ENCODE results near the gene HEXB.

HEXB gene

DNA sequence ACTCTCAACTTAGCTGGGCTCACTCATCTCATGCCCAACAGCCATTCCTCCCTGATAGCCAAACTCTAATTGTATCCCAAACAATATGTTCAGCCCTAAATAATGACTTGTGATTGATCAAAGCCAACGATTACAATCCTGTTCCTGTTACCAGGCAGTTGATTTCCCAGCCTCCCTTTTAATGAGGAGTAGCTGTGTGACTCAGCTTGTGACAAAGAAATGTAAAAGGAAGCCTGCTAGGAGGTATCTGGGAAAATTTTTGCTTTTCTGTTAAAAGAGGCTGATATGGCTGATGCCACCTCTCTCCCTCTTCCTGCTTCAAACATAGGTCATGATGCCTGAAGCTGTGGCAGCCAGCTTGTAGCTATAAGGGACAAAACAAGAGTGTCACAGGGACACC lies 24.9 kb upstream of the HEXB start:
- H3K27me3 ChIP-seq: peaks cover 0 to 12% of the 10 kb centered on the region in 2 donors
- no peaks in the 10 kb centered on the region for H3K36me3 ChIP-seq
- TF ChIP-seq, protein P1, sequence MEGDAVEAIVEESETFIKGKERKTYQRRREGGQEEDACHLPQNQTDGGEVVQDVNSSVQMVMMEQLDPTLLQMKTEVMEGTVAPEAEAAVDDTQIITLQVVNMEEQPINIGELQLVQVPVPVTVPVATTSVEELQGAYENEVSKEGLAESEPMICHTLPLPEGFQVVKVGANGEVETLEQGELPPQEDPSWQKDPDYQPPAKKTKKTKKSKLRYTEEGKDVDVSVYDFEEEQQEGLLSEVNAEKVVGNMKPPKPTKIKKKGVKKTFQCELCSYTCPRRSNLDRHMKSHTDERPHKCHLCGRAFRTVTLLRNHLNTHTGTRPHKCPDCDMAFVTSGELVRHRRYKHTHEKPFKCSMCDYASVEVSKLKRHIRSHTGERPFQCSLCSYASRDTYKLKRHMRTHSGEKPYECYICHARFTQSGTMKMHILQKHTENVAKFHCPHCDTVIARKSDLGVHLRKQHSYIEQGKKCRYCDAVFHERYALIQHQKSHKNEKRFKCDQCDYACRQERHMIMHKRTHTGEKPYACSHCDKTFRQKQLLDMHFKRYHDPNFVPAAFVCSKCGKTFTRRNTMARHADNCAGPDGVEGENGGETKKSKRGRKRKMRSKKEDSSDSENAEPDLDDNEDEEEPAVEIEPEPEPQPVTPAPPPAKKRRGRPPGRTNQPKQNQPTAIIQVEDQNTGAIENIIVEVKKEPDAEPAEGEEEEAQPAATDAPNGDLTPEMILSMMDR (IDR thresholded peaks at IDR 0.05): no peak
- H3K27ac ChIP-seq: no peak overlapping the region
- no peak overlapping the region for H3K4me3 ChIP-seq
- H3K9me3 ChIP-seq: no peaks in the 10 kb centered on the region
- intact Hi-C loops (cut with DNase I; ENCODE audit: low total_unique reads): no loop called here
- H3K4me1 ChIP-seq: no peaks in the 10 kb centered on the region
- no peak for DNase-seq

DNA sequence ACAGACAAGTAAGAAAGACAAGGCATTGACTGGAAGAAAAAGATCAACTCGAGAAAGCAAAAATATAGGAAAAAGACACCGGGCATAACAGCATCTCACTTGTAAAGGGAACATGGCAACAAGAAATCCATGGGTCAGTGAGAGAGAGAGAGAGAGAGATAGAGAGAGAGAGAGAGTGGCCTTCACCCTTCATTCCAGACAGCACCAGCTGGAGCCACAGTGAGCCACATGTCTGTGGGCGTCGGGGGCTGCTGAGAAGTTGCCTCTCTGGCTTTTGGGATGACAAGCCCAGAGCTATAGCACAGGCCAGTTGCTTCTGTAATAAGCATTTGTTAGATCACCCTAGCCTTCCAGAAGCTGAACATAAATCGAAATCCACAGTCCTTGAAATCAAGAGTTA lies 24.2 kb upstream of the HEXB start:
- Histone ChIP-seq H3K27ac (no peak overlapping the region), H3K36me3 (no peaks in the 10 kb centered on the region), H3K4me3 (no peak overlapping the region), H3K4me1 (no peaks in the 10 kb centered on the region), H3K9me3 (no peaks in the 10 kb centered on the region), H3K27me3 (peaks cover 0 to 12% of the 10 kb centered on the region in 2 donors)
- DNase-seq: no peak
- intact Hi-C loops (cut with DNase I; ENCODE audit: low total_unique reads): no loop called here
- TF ChIP-seq, protein P1 (IDR thresholded peaks at IDR 0.05): no peak

DNA sequence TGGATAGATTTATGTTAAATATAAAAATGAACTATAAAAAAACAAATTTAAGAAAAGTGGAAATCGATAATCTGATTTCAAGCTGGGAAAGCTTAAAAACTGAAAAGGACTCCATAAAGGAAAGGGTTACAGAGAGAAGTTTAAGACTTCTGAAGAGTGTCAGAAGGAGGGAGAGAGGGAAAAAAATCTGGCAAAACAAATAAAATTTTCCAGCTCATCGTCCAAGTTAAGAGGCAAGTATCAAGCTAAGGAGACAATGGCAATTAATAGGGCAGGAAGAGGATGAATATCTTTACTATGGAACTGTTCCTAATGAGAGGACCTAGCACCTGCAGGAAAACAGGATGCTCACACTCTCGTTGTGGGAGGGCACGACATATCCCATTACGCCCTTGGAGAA lies 20.5 kb upstream of the HEXB start:
- no peaks in the 10 kb centered on the region for H3K4me1 ChIP-seq
- H3K4me3 ChIP-seq: no peak overlapping the region
- no peak for DNase-seq
- peaks cover 0 to 14% of the 10 kb centered on the region in 2 donors for H3K27me3 ChIP-seq
- H3K9me3 ChIP-seq: no peaks in the 10 kb centered on the region
- TF ChIP-seq, protein P1 (IDR thresholded peaks at IDR 0.05): no peak
- H3K36me3 ChIP-seq: no peaks in the 10 kb centered on the region
- H3K27ac ChIP-seq: no peak overlapping the region
- intact Hi-C loops (cut with DNase I; ENCODE audit: low total_unique reads): no loop called here

DNA sequence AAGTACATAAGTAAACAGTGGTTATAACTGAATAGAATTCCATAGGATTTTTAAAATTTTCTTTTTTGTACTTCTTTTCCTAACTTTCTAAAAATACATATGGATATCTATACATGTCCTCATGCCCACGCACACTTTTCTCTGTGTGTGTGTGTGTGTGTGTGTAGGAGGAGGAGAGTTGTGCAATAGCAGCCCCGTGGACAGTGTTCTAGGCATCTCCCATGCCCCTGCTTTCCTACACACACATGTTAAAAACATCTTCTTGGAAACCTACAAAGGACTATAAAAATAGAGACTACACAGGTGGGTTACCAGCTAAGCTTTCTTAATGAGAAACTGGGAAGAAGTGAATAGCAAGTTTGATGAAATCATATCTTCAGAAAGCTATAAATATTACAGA lies 19.8 kb upstream of the HEXB start:
- Histone ChIP-seq H3K4me3 (no peak overlapping the region), H3K36me3 (no peaks in the 10 kb centered on the region), H3K27ac (no peak overlapping the region), H3K4me1 (no peaks in the 10 kb centered on the region), H3K9me3 (no peaks in the 10 kb centered on the region), H3K27me3 (peaks cover 0 to 14% of the 10 kb centered on the region in 2 donors)
- intact Hi-C loops (cut with DNase I; ENCODE audit: low total_unique reads): no loop called here
- no peak for DNase-seq
- TF ChIP-seq, protein P1 (IDR thresholded peaks at IDR 0.05): no peak

DNA sequence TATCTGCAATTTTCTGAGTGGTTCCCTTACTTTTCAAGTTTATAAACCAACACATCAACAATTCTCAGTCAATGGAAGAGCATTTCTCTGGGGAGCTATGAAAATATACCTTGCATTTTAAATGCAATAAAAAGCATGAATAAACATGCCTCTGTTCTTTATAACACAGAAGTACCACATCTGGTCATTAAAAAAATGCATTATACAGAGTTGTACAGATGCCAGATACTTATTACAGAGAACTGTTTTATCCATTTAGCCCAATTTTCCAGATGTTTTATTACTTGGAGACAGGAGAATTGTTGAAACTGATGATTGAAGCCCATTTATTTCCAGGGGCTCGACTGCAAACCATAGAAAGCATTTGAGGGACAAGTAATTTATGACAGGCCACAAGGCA lies 19.2 kb upstream of the HEXB start:
- intact Hi-C loops (cut with DNase I; ENCODE audit: low total_unique reads): no loop called here
- H3K4me3 ChIP-seq: no peak overlapping the region
- H3K27me3 ChIP-seq: peaks cover 0 to 14% of the 10 kb centered on the region in 2 donors
- TF ChIP-seq, protein P1 (IDR thresholded peaks at IDR 0.05): no peak
- DNase-seq: no peak
- no peaks in the 10 kb centered on the region for H3K36me3 ChIP-seq
- H3K9me3 ChIP-seq: no peaks in the 10 kb centered on the region
- H3K4me1 ChIP-seq: no peaks in the 10 kb centered on the region
- no peak overlapping the region for H3K27ac ChIP-seq

DNA sequence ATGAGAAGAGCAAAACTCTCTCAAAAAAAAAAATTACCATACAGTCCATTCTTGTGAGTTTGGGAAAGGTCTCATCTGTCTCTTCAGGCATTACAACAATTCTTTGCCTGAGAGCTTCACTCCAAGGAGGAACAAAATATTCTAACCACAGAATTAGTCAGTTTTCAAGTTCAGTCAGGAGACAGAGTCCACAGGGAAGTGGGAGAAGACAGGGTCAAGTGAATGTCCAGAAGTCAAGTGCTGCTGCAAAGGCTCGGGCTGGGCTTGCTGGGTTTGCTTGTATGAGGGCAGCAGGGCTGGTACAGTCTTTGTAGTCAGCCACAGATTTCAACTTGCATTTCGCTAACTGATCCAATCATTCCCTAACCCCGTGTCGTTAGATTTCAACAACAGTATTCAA lies 17.6 kb upstream of the HEXB start:
- Histone ChIP-seq H3K4me3 (no peak overlapping the region), H3K27ac (no peak overlapping the region), H3K27me3 (peaks cover 0 to 14% of the 10 kb centered on the region in 2 donors), H3K9me3 (no peaks in the 10 kb centered on the region), H3K4me1 (peaks cover 0 to 6% (median 1%) of the 10 kb centered on the region in 4 donors), H3K36me3 (no peaks in the 10 kb centered on the region)
- TF ChIP-seq, protein P1 (IDR thresholded peaks at IDR 0.05): no peak
- intact Hi-C loops (cut with DNase I; ENCODE audit: low total_unique reads): no loop called here
- DNase-seq: no peak
